ENCODE data around the gene RXRA.

DNA sequence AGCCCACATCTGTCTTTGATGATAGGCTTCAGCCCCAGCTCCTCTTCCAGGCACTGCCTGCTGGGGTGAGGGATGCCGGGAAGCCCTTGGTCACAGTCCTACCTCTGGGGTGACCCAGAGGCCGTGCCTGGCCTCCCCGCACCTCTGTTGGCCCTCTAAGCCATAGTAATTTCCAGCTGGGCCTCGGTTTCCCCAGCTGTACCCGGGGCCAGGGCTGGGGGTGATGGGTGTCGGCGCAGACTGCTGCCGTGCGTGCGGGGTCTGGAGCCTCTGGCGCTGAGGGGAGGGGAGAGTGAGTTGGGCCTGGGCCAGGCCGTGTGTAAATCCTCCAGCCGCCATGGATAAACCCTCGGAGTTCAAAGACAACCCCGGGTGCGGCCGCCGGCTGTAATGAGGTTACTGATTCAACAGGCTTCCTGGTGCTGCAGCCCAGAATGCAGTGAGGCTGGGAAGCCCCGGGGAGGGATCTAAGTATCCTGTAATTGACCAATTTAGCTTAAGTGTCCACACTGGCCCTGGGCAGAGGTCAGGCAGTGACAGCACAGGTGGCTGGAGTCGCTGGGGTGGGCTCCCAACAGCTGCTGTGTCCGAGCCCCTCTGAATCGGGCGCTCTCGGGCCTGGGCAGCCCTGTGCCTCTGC, 7.1 kb downstream of the RXRA start:
- TF ChIP-seq, protein P1, sequence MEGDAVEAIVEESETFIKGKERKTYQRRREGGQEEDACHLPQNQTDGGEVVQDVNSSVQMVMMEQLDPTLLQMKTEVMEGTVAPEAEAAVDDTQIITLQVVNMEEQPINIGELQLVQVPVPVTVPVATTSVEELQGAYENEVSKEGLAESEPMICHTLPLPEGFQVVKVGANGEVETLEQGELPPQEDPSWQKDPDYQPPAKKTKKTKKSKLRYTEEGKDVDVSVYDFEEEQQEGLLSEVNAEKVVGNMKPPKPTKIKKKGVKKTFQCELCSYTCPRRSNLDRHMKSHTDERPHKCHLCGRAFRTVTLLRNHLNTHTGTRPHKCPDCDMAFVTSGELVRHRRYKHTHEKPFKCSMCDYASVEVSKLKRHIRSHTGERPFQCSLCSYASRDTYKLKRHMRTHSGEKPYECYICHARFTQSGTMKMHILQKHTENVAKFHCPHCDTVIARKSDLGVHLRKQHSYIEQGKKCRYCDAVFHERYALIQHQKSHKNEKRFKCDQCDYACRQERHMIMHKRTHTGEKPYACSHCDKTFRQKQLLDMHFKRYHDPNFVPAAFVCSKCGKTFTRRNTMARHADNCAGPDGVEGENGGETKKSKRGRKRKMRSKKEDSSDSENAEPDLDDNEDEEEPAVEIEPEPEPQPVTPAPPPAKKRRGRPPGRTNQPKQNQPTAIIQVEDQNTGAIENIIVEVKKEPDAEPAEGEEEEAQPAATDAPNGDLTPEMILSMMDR (IDR thresholded peaks at IDR 0.05), result no peak
- TF ChIP-seq POLR2A (IDR thresholded peaks at IDR 0.05) (no peak), POLR2AphosphoS5 (IDR thresholded peaks at IDR 0.05; ENCODE audit: insufficient read depth in 1 of 2, low read depth in 1 of 2) (no peak)

Data from vagina (tissue), 2 donors.